Skeletal muscle cell (primary cell): Measurements from ENCODE around the gene TMEM41B.
"Not testable (repeated sequence)": the region's sequence is repeated elsewhere in the genome, so short reads cannot be mapped to it uniquely, and the experiment has no call there.

Experiments
- DNase-seq: peaks from one replicate; pipeline ENCODE4 v3.0.0-alpha.2; 2010; ENCODE audit warnings: low read depth
- H3K4me3 ChIP-seq: 2 replicates; pipeline ENCODE4 v1.5.1; 2011; ENCODE audit warnings: low read depth, mild to moderate bottlenecking, control low read depth, low read length, moderate library complexity

TMEM41B gene

DNA sequence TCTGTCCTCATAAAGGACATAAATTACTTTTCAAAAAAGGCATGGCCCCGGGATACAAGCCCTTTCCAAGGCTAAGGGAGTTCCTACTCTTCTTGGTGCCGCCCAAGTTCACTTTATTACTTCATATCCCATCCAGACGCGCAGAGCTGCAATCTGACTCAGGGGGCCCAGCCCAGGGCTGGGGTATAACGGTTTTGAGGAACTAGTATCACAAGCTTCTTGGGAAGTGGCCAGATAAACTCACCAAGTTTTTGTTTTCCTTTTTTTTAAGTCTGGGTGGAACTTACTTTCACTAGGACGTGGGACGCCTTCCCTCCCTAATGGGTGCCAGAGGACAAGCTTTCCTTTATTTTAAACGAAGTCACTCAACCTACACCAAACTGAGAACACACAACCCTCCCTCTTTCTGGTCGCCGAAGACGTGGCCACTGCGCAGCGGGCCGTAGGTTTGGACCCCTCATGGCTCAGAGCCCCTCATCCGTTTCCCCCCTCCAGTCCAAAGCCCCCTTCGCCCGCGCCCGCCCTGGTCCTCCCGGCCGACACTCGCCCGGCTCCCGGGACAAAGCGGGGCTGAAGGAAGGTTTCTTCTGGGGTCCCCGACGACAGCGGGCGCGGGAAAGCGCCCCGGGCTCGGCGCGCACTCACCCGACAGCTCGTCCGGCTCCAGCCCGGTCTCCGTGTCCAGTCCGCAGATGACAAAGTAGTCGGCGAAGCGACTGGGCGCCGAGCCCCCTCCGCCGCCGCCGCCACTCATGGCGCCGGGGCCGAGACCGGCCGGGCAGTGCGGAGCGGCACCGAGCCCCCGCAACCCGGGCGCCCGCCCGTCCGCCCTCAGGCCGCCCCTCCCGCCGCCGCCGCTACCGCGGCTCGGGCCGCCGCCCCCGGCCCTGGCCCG, 49.8 kb downstream of the TMEM41B start:
- peak overlapping the region; percentile 73 for H3K4me3 ChIP-seq
- peak; percentile 65 for DNase-seq

DNA sequence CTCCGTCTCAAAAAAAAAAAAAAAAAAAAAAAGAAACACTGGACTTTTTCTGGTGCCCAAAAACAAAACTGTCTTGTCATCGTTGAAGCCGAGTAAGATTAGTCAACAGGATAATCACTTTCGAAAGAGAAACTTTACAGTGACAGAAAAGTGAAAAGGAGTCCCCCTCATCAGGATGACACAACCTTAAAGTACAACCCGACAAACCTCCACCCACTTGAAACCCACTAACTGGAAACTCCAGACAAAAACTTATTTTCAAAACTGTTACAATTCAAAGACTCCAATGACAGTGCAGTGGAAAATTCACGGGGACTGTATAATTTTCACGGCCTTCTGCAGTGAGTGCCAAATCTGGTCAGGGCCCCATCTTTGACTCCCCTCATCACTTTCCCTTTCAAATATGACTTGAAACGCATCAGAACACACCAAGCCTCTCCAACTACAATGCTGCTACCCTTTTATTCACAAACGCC, 50.5 kb downstream of the TMEM41B start:
- no peak for DNase-seq
- H3K4me3 ChIP-seq: peak overlapping the region; percentile 73

DNA sequence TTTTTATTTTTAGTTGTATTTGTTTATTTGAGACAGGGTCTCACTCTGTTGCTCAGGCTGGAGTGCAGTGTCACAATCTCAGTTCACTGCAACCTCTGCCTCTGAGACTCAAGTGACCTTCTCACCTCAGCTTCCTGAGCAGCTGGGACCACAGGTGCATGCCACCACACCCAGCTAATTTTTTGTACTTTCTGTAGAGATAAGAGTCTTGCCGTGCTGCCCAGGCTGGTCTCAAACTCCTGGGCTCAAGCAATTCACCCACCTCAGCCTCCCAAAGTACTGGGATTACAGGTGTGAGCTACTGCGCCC, 53.6 kb downstream of the TMEM41B start:
- H3K4me3 ChIP-seq, DNase-seq: not testable (repeated sequence)

DNA sequence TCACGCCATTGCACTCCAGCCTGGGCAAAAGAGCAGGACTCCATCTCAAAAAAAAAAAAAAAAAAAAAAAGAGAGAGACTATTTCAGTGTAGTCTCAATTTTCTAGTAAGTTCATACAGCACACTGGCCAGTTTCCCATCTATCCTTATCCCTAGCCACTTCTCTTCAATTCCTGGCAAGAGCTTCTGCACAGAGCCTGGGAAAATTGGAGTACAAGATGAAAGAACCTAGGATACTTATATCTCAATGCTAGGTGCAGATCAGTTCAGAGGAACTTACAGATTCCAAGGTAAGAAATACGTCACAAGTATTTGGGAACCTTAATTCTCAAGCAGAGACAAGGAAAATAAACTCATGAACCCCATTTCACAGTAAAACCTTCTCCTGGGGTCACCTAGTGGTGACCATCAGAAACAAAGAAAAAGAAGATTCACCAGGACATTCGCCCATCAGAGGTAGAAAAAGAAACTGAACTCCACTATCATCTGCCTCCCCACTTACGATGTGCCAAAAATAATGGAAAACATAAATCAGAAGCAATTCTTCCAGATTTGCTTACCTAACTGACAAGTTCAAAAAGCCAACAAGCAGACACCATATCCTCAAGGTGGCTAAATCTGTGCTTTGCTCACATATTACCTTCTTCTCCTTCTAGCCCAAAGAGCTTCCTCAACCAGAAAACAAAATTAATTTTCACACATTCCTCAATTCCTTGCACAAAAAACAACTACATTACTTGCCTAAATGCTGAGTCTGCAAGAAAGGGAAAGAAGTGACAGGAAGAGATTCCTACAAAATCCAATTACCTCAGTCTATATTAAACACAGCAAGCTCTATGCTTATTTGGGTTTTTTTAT, 54.2 kb downstream of the TMEM41B start:
- H3K4me3 ChIP-seq: no peak overlapping the region
- DNase-seq: no peak

DNA sequence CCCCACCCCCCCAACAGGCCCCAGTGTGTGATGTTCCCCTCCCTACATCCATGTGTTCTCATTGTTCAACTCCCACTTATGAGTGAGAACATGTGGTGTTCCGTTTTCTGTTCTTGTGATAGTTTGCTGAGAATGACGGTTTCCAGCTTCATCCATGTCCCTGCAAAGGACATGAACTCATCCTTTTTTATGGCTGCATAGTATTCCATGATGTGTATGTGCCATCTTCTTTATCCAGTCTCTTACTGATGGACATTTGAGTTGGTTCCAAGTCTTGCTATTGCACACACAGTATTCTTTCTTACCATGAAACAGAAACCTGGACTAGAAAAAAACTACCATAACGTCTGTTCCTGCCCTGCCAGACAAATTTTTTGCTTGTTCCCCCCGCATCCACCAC, 56.1 kb downstream of the TMEM41B start:
- H3K4me3 ChIP-seq, DNase-seq: not testable (repeated sequence)

DNA sequence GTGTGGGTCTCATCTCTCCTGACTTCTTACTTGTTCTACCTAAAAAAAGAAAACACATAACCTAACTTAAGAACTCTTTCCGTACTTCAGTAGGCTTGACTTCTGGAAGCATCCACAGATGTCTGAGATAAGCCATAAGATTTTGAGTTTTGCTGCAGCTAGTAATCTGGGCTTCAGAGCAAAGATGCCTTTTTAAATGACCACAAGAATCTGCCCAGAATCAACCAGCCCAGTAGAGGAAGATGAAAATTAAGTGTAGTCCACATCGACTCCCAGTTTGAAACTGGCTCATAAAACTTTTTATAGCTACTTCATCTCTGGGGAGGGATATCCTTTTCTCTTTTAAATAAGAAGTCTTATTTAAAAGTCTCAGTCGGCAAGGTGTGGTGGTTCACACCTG, 60.0 kb downstream of the TMEM41B start:
- no peak for DNase-seq

DNA sequence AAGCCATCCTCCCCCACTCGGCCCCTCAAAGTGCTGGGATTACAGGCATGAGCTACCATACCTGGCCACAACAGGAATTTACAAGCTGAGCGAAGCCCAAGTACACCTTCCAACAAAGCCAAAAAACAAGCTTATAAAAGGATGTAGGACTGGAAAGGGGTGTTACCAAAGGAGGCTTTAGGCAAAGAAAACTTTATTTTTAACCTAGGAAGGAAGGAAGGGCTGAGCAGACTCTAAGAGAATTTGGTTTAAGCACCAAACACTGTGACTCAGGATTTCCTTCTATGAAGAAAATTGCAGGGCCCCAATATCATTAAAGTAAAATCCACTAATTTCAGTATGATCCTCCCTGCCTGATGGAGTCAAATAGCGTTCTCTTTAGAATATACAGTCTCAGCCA, 61.3 kb downstream of the TMEM41B start:
- no peak for DNase-seq
- no peak overlapping the region for H3K4me3 ChIP-seq

More for the DNA sequence above, 60.0 kb downstream of the TMEM41B start:
- H3K4me3 ChIP-seq: no peak overlapping the region

DNA sequence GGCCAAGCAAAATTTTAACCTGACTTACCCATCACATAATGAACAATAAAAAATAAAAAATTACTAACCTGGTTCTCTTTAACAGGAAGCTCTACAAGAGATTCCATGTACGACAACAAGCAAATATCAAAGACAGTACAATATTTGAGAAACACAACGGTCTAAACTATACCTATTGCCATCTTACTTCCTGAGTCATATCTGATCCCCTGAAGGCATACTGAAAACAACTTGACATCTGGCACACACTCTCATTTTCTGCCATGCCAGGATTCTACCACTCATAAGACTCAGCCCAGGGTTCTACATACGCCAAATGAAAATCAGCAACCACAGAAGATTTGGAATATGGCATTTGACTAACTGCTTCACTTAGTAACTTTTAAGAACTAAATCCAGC, 63.1 kb downstream of the TMEM41B start:
- DNase-seq: no peak
- H3K4me3 ChIP-seq: no peak overlapping the region

DNA sequence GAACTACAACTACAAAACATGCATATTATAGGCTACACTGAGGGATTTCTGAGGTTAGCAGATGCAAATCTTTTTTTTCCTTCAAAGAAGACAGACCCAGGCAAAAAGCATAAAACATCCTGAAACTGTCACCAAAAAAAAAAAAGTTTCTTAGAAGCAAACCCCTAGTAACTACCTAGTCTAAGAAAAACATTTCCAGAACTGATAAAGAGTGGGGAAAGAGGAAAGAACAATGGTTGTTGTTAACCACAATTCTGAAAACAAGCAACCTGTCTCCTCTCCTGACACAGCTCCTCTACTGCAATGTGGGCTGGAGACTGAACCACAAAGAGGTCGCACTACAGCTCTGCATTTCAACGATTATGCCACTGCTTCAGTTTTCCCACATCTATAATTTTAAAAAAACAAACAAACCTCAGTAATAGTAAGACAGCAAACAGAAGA, 64.2 kb downstream of the TMEM41B start:
- no peak overlapping the region for H3K4me3 ChIP-seq
- DNase-seq: no peak

DNA sequence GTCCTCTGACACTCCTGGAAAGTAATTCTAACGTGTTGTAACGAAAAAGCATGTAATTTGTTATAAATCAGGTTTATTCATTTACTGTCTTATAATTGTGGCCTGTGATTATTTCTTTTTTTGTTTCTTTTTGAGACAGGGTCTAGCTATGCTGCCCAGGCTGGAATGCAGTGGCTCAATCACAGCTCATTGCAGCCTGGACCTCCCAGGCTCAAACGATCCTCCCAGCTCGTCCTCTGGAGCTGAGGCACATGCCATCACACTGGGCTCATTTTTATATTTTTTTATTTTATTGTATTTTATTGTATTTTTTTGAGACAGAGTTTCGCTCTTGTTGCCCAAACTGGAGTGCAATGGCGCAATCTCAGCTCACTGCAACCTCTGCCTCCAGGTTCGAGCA, 65.1 kb downstream of the TMEM41B start:
- no peak overlapping the region for H3K4me3 ChIP-seq
- no peak for DNase-seq

DNA sequence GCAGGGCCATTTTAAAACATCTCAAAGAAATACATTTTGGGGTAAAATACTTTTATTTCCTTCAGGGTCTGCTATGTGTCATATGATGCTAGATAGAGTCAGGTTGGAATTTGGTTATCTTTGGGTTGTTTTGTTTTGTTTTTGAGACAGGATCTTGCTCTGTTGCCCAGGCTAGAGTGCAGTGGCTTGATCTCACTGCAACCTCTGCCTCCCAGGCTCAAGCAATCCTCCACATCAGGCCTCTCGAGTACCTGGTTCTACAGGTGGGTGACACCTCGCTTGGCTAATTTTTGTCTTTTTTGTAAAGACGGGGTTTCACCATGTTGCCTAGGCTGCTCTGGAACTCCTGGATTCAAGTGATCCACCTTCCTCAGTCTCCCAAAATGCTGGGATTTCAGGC, 66.5 kb downstream of the TMEM41B start:
- no peak overlapping the region for H3K4me3 ChIP-seq
- DNase-seq: no peak

DNA sequence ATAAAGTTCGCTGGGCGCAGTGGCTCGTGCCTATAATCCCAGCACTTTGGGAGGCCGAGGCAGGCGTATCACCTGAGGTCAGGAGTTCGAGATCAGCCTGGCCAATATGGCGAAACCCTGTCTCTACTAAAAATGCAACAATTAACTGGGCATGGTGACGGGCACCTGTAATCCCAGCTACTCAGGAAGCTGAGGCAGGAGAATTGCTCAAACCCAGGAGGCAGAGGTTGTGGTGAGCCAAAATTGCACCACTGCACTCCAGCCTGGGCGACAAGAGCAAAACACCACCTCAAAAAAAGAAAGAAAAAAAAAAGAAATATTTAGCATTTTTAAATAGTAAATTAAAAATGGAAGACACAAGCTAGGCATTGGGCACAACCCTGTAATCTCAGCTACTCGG, 78.2 kb downstream of the TMEM41B start:
- not testable (repeated sequence) for H3K4me3 ChIP-seq, DNase-seq

DNA sequence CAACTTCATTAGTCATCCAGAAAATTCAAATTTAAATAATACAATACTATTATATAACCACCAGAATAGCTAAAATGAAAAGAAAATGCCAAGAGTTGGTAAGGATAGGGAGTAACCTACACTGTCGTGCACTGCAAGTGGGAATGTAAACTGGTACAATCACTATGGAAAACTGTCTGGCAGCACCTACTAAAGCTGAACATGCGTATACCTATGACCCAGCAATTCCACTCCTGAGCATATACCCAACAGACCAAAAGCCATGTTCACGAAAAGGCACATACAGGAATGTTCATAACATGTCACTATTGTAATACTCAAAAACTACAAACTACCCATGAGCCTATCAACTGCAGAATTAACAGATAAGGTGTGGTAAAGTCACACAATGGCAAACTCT, 81.9 kb downstream of the TMEM41B start:
- H3K4me3 ChIP-seq: no peak overlapping the region
- DNase-seq: no peak

DNA sequence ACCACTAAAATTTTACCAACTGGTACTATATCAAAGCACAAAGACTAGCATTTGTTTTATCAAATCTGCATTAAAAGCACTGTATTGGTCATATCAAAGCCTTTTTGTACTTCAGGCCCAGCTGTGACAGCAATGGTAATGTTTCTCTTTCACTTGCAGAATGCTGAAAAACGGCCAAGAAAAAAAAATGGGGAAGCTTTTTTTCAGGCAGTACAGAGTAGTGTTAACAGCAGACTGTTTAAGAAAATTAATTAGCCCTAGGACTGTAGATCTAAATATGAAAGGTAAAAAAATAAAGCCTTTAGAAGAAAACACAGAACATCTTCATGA, 82.6 kb downstream of the TMEM41B start:
- H3K4me3 ChIP-seq: no peak overlapping the region

More for the DNA sequence above, 82.6 kb downstream of the TMEM41B start:
- DNase-seq: no peak
